ENCODE measurements around the gene EDN1. TPM values are rescaled to one million over a fixed set of nuclear protein-coding genes. Genes with fewer than 3 reads are reported as not detected.

EDN1 gene
- total and polyA plus RNA-seq, 12 donors, result 0.18 to 7.9 (median 1.6) TPM

DNA sequence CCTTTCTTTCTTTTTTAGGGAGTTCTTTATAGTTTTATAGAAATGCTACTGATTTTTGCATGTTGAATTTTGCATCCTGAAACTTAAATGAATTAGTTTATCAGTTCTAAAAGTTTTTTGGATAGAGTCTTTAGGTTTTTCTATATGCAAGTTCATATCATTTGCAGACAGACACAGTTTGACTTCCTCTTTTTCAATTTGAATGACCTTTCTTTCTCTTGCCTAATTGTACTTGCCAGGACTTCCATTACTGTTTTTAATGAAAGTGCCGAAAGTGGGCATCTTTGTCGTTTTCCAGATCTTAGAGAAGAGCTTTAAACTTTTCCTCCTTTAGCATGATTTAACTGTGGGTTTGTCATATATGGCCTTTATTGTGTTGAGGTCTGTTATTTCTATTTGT lies 21.1 kb upstream of the EDN1 start:
- no peaks in the 10 kb centered on the region for H3K4me1 ChIP-seq (replicated peaks in 1 of 2)
- no peak for TF ChIP-seq POLR2A (IDR thresholded peaks at IDR 0.05)
- TF ChIP-seq, protein P1, sequence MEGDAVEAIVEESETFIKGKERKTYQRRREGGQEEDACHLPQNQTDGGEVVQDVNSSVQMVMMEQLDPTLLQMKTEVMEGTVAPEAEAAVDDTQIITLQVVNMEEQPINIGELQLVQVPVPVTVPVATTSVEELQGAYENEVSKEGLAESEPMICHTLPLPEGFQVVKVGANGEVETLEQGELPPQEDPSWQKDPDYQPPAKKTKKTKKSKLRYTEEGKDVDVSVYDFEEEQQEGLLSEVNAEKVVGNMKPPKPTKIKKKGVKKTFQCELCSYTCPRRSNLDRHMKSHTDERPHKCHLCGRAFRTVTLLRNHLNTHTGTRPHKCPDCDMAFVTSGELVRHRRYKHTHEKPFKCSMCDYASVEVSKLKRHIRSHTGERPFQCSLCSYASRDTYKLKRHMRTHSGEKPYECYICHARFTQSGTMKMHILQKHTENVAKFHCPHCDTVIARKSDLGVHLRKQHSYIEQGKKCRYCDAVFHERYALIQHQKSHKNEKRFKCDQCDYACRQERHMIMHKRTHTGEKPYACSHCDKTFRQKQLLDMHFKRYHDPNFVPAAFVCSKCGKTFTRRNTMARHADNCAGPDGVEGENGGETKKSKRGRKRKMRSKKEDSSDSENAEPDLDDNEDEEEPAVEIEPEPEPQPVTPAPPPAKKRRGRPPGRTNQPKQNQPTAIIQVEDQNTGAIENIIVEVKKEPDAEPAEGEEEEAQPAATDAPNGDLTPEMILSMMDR (IDR thresholded peaks at IDR 0.05), result no peak
- no peak for DNase-seq
- intact Hi-C loops (cut with DNase I), result no loop called here
- H3K27ac ChIP-seq, result no peak overlapping the region
- peaks cover 0 to 5% (median 5%) of the 10 kb centered on the region in 3 donors for H3K9me3 ChIP-seq (replicated peaks in 1 of 3)
- no peaks in the 10 kb centered on the region for H3K27me3 ChIP-seq
- no peaks in the 10 kb centered on the region for H3K36me3 ChIP-seq (replicated peaks in 1 of 2)
- 58 to 69% (median 64%) methylated on average over 2 of the region's 2 CpGs for WGBS, 4 donors
- H3K4me3 ChIP-seq, result no peak overlapping the region

- 95 to 99% (median 98%) methylated on average over 4 of the region's 4 CpGs for WGBS, 4 donors
- H3K27ac ChIP-seq, result no peak overlapping the region
- intact Hi-C loops (cut with DNase I), result no loop called here
- no peaks in the 10 kb centered on the region for H3K27me3 ChIP-seq
- no peaks in the 10 kb centered on the region for H3K4me1 ChIP-seq (replicated peaks in 1 of 2)
- DNase-seq, result no peak
- no peaks in the 10 kb centered on the region for H3K36me3 ChIP-seq (replicated peaks in 1 of 2)
- H3K9me3 ChIP-seq (replicated peaks in 1 of 3), result peaks cover 0 to 5% (median 5%) of the 10 kb centered on the region in 3 donors
- TF ChIP-seq, protein P1 (IDR thresholded peaks at IDR 0.05), result no peak
- TF ChIP-seq POLR2A (IDR thresholded peaks at IDR 0.05), result no peak
- H3K4me3 ChIP-seq, result no peak overlapping the region
Observed at GRCh38 chr6:12270551-12271230, 19.5 kb upstream of the EDN1 start.

DNA sequence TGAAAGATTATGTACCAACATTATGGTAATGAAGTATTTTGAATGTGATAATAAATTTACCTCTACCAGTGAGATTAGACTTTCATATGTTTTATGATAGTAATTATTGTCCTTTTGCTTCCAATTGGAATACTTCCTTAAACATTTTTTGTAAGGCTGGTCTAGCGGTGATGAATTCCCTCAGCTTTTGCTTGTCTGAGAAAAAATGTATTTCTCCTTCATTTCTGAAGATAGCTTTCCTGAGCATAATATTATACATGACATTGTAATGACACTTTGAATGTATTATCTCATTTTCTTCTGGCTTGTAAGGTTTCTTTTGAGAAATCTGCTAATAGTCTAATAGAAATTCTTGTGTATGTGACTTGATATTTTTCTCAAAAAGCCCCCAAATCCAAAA lies 18.6 kb upstream of the EDN1 start:
- 97 to 100% (median 99%) methylated on average over 1 of the region's 1 CpG for WGBS, 4 donors
- intact Hi-C loops (cut with DNase I), result no loop called here
- TF ChIP-seq POLR2A (IDR thresholded peaks at IDR 0.05), result no peak
- TF ChIP-seq, protein P1 (IDR thresholded peaks at IDR 0.05), result no peak

DNA sequence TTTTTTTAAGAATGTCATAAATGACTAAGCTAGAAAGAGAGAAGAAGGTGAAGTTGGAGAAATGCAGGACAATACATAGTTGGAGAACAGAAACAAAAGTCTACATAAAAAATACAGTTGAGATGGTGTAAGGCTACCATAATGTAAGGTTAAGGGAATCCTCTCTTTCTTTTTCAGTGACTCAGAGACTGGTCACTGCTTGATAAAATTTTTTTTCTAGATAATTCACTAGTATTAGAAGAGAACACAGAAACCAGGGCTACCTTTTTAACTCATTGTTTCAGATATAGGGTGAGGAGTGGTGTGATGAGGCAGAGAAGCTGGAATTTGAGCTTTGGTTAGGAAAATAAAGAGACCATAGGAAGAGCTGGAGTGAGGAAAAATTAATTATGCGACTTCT lies 18.2 kb upstream of the EDN1 start:
- Histone ChIP-seq H3K36me3 (replicated peaks in 1 of 2) (no peaks in the 10 kb centered on the region), H3K27ac (no peak overlapping the region), H3K4me3 (no peak overlapping the region), H3K27me3 (no peaks in the 10 kb centered on the region), H3K4me1 (replicated peaks in 1 of 2) (no peaks in the 10 kb centered on the region), H3K9me3 (replicated peaks in 1 of 3) (peaks cover 0 to 5% (median 5%) of the 10 kb centered on the region in 3 donors)
- intact Hi-C loops (cut with DNase I), result no loop called here
- WGBS, 4 donors, result 88 to 97% (median 90%) methylated on average over 1 of the region's 1 CpG
- no peak for DNase-seq
- TF ChIP-seq POLR2A (IDR thresholded peaks at IDR 0.05), result no peak
- TF ChIP-seq, protein P1 (IDR thresholded peaks at IDR 0.05), result no peak

More for the DNA sequence above, 18.6 kb upstream of the EDN1 start:
- peaks cover 0 to 5% (median 5%) of the 10 kb centered on the region in 3 donors for H3K9me3 ChIP-seq (replicated peaks in 1 of 3)
- no peaks in the 10 kb centered on the region for H3K27me3 ChIP-seq
- no peak for DNase-seq
- no peak overlapping the region for H3K27ac ChIP-seq
- H3K36me3 ChIP-seq (replicated peaks in 1 of 2), result no peaks in the 10 kb centered on the region
- H3K4me3 ChIP-seq, result no peak overlapping the region
- no peaks in the 10 kb centered on the region for H3K4me1 ChIP-seq (replicated peaks in 1 of 2)

Measured in adrenal gland (tissue), 12 donors.